PC-9 (cell line): ENCODE measurements around the gene RYR1. TPM values are rescaled to one million over a fixed set of nuclear protein-coding genes. Genes with fewer than 3 reads are reported as not detected.

ENCODE experiments used
- BruUV-seq: library from RNA; stranded (reverse); fragments of 400-500 nt; replicated peaks from 2 replicates; lab custom pipeline; 2021; lab: Mats Ljungman, UMichigan
- CTCF ChIA-PET: fragments of 300-600 bp; sonication (Branson Sonifier 250); formaldehyde crosslinking; loops from one replicate; lab custom pipeline; 2022; ENCODE audit warnings: antibody characterized with exemption; lab: Charles Lee
- POLR2A ChIA-PET: fragments of 300-600 bp; sonication (Branson Sonifier 250); formaldehyde crosslinking; loops from one replicate; lab custom pipeline; 2022; ENCODE audit warnings: antibody characterized with exemption; ENCODE audit not compliant: unreplicated experiment; lab: Charles Lee
- DNase-seq, 2 experiments: peaks; one replicate each; pipeline versions ENCODE4 v3.0.0 to v3.0.0-alpha.2; 2015 to 2022; ENCODE audit warnings: mixed read lengths in 1 of 2
- H2AFZ ChIP-seq: fragments of 200-600 bp; sonication (generic); 2 replicates; pipeline ENCODE4 v1.8.1; 2017; ENCODE audit warnings: antibody characterized with exemption
- H3F3A ChIP-seq: fragments of 200-600 bp; sonication (generic); 2 replicates; pipeline ENCODE4 v1.8.1; 2017; ENCODE audit warnings: antibody characterized with exemption, mild to moderate bottlenecking, low read depth; ENCODE audit not compliant: insufficient read depth
- H3K27ac ChIP-seq: fragments of 200-600 bp; sonication (generic); 2 replicates; pipeline ENCODE4 v1.6.1; 2016; ENCODE audit warnings: mixed run types
- H3K27me3 ChIP-seq: fragments of 200-600 bp; sonication (generic); 2 replicates; pipeline ENCODE4 v1.6.1; 2016; ENCODE audit warnings: low read depth, mixed run types; ENCODE audit not compliant: insufficient read depth
- H3K36me3 ChIP-seq: fragments of 200-600 bp; sonication (generic); 2 replicates; pipeline ENCODE4 v1.6.1; 2016; ENCODE audit warnings: low read depth, mixed run types
- H3K4me1 ChIP-seq: fragments of 200-600 bp; sonication (generic); replicated peaks from 2 replicates; pipeline ENCODE4 v1.6.1; 2016; ENCODE audit warnings: mixed run types; ENCODE audit not compliant: insufficient read depth
- H3K4me2 ChIP-seq: fragments of 200-600 bp; sonication (generic); 2 replicates; pipeline ENCODE4 v1.6.1; 2017; ENCODE audit warnings: mixed run types
- H3K4me3 ChIP-seq: fragments of 200-600 bp; sonication (generic); 2 replicates; pipeline ENCODE4 v1.6.1; 2016; ENCODE audit warnings: mixed run types
- H3K79me2 ChIP-seq: fragments of 200-600 bp; sonication (generic); 2 replicates; pipeline ENCODE4 v1.6.1; 2017; ENCODE audit warnings: low read depth, mixed run types
- H3K9me2 ChIP-seq: fragments of 200-600 bp; sonication (generic); 2 replicates; pipeline ENCODE4 v1.8.1; 2017; ENCODE audit warnings: mild to moderate bottlenecking; ENCODE audit not compliant: insufficient read depth
- H3K9me3 ChIP-seq: fragments of 200-600 bp; sonication (generic); 2 replicates; pipeline ENCODE4 v1.8.1; 2016; ENCODE audit warnings: low read depth; ENCODE audit not compliant: insufficient read depth
- H4K20me1 ChIP-seq: fragments of 200-600 bp; sonication (generic); 2 replicates; pipeline ENCODE4 v1.8.1; 2017; ENCODE audit not compliant: insufficient read depth
- EZH2 ChIP-seq: fragments of 200-600 bp; sonication (generic); IDR thresholded peaks from 2 replicates; pipeline ENCODE4 v1.8.0; 2017; ENCODE audit warnings: antibody characterized with exemption, low read depth
- intact Hi-C: fragments of 100-400 bp; cut with micrococcal nuclease; formaldehyde crosslinking; loops from one replicate; pipeline ENCODE4 v1.10.0; 2022; ENCODE audit not compliant: unreplicated experiment
- total RNA-seq: library from RNA; stranded (reverse); gene quantifications from 2 replicates; pipeline ENCODE4 v1.2.3, GENCODE V29; 2021
- TF ChIP-seq, protein P1 (sequence below): fragments of 200-600 bp; sonication (generic); conservative IDR thresholded peaks from 2 replicates; pipeline ENCODE4 v1.6.1; 2017; ENCODE audit warnings: mixed run types, antibody characterized with exemption, mild to moderate bottlenecking, moderate library complexity

RYR1 gene
- total RNA-seq, 1 experiment from 2014 or later = 1.0 TPM

DNA sequence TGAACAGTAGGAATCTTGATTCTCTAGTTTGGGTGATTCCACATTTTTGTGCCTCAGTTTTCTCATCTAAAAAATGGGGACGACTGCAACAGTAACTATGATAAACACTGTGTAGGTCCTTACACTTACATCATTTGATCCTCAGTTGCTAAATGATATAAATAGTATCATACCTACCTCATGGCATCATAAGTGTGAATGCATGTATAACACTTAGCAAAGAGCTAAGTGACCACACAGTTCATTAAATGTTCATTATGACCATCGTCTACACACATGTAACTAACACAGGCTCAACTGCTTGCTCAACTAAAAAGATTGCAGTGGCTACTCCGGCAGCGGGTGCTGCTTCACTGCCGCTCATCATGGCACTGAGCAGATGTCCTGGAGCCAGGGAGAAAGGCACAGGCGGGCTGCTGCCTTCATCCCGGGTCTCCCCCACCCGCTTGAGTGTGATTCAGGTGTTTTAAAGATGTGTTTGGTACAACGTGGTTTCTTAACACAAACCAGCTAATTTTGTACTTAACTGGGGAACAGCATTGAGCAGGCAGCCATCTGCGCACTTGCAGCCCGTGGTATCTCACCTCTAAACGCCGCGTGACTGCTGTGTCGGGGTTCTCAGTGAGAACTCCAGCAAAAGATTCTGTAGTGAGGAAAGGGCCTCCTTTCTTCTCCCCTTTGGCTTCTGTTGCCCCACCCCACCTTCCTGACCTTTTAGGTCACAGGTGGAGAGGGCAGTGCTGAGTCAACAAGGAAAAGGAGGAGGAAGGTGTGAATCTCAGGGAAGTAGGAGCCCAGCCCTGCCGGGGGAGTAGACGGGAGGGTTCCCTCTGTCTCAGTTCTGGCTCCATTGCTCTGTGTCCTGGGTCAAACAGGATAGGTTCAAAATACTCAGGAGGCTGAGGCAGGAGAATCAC is 202.2 kb downstream of the RYR1 start:
- no peaks in the 10 kb centered on the region for H3K9me2 ChIP-seq
- BruUV-seq = TSS peak; percentile 66
- ChIA-PET CTCF (interaction anchor here (1.2 to 2.0 kb wide), 3 partner anchors 12 to 317 kb away, joined by 3 to 13 read pairs (median 4); partner anchors contain the start of genes ACTN4 and FAM98C), POLR2A (interaction anchor here (0.6 to 0.7 kb wide), 2 partner anchors 29 to 47 kb away, joined by 3 to 6 read pairs; no protein-coding TSS in a partner anchor)
- H2AFZ ChIP-seq = no peak overlapping the region
- peaks cover 59% of the 10 kb centered on the region; the same call in 1 of the 2 replicates for H3F3A ChIP-seq
- peaks cover 13% of the 10 kb centered on the region for H3K79me2 ChIP-seq
- peaks cover 15% of the 10 kb centered on the region; the same call in 1 of the 2 replicates for H3K36me3 ChIP-seq
- TF ChIP-seq EZH2 = no peak
- TF ChIP-seq, protein P1, sequence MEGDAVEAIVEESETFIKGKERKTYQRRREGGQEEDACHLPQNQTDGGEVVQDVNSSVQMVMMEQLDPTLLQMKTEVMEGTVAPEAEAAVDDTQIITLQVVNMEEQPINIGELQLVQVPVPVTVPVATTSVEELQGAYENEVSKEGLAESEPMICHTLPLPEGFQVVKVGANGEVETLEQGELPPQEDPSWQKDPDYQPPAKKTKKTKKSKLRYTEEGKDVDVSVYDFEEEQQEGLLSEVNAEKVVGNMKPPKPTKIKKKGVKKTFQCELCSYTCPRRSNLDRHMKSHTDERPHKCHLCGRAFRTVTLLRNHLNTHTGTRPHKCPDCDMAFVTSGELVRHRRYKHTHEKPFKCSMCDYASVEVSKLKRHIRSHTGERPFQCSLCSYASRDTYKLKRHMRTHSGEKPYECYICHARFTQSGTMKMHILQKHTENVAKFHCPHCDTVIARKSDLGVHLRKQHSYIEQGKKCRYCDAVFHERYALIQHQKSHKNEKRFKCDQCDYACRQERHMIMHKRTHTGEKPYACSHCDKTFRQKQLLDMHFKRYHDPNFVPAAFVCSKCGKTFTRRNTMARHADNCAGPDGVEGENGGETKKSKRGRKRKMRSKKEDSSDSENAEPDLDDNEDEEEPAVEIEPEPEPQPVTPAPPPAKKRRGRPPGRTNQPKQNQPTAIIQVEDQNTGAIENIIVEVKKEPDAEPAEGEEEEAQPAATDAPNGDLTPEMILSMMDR = no peak
- DNase-seq = no peak
- peaks cover 36% of the 10 kb centered on the region for H3K4me1 ChIP-seq
- H3K27ac ChIP-seq = peak overlapping the region; percentile 55
- H3K4me3 ChIP-seq = no peak overlapping the region
- intact Hi-C loops = loop anchor here (1.0 to 10.0 kb wide), 7 partner anchors 23 to 401 kb away; no protein-coding TSS in a partner anchor
- no peaks in the 10 kb centered on the region for H4K20me1 ChIP-seq
- H3K9me3 ChIP-seq = no peaks in the 10 kb centered on the region
- no peaks in the 10 kb centered on the region for H3K27me3 ChIP-seq
- peak overlapping the region; percentile 44 for H3K4me2 ChIP-seq

Other genes starting within 250 kb of the RYR1 start
- gene DPF1, start 209.5 kb upstream of the RYR1 start, total RNA-seq = 0.81 and 1.1 TPM in 2 replicates
- not detected in 2 replicates for gene PPP1R14A, start 177.3 kb upstream of the RYR1 start, total RNA-seq
- gene SPINT2, start 169.1 kb upstream of the RYR1 start, total RNA-seq = 1,019 and 1,161 TPM in 2 replicates
- 100 and 150 TPM in 2 replicates for gene C19orf33, start 129.4 kb upstream of the RYR1 start, total RNA-seq
- 33.6 and 39.8 TPM in 2 replicates for gene YIF1B, start 117.7 kb upstream of the RYR1 start, total RNA-seq
- 6.1 and 9.3 TPM in 2 replicates for gene KCNK6, start 113.8 kb upstream of the RYR1 start, total RNA-seq
- gene CATSPERG, start 97.9 kb upstream of the RYR1 start, total RNA-seq = 11.7 and 12.4 TPM in 2 replicates
- gene PSMD8, start 59.1 kb upstream of the RYR1 start, total RNA-seq = 141 and 222 TPM in 2 replicates
- 1.0 and 2.1 TPM in 2 replicates for gene GGN, start 45.7 kb upstream of the RYR1 start, total RNA-seq
- 4.7 and 5.4 TPM in 2 replicates for gene SPRED3, start 45.0 kb upstream of the RYR1 start, total RNA-seq
- 15.8 and 19.5 TPM in 2 replicates for gene FAM98C, start 30.6 kb upstream of the RYR1 start, total RNA-seq
- gene RASGRP4, start 7.5 kb upstream of the RYR1 start, total RNA-seq = not detected in 2 replicates
- gene MAP4K1, start 184.3 kb downstream of the RYR1 start, total RNA-seq = 3.5 and 6.8 TPM in 2 replicates
- 230 and 292 TPM in 2 replicates for gene EIF3K, start 185.5 kb downstream of the RYR1 start, total RNA-seq
- gene ACTN4, start 214.0 kb downstream of the RYR1 start, total RNA-seq = 1,066 and 1,233 TPM in 2 replicates